Hematopoietic multipotent progenitor cell treated with erythropoietin and hydrocortisone succinate and interleukin-3 and kit ligand, for 8 days (in vitro differentiated cells): Measurements from ENCODE around the gene KMT2B.

Experiments used
- DNase-seq: peaks from one replicate; pipeline ENCODE4 v3.0.0-alpha.2; 2015

KMT2B gene

GRCh38 chr19:35742121-35742724 lies 24.4 kb downstream of the KMT2B start, which contains the start of gene IGFLR1:
IGFLR1 (minus strand) TSS chr19:35742452; CDS start chr19:35741180, 1,272 bp downstream.
- DNase-seq = peak; percentile 30

- DNase-seq = no peak
These were observed 26.0 kb downstream of the KMT2B start for GRCh38 chr19:35743640-35744429.

- peak; percentile 98 for DNase-seq
These were observed 26.9 kb downstream of the KMT2B start for GRCh38 chr19:35744430-35745327.

- DNase-seq = peak; percentile 100
These were observed 27.7 kb downstream of the KMT2B start, which contains the start of the genes PSENEN and U2AF1L4 for GRCh38 chr19:35745328-35746086. PSENEN (plus strand) TSS chr19:35745651; CDS start chr19:35745931, 280 bp downstream. U2AF1L4 (minus strand) TSS chr19:35745418; CDS start chr19:35745391, 27 bp downstream.

GRCh38 chr19:35746087-35746462 lies 28.3 kb downstream of the KMT2B start:
- DNase-seq = no peak

GRCh38 chr19:35746531-35746930 lies 28.7 kb downstream of the KMT2B start:
- no peak for DNase-seq

GRCh38 chr19:35748106-35749020 lies 30.6 kb downstream of the KMT2B start, which contains the start of gene LIN37:
LIN37 (plus strand) TSS chr19:35748576; CDS start chr19:35748725, 149 bp downstream.
- DNase-seq = peak; percentile 100

- no peak for DNase-seq
These were observed 32.4 kb downstream of the KMT2B start for GRCh38 chr19:35750167-35750566.

- DNase-seq = no peak
These were observed 34.3 kb downstream of the KMT2B start for GRCh38 chr19:35751839-35752745.

- no peak for DNase-seq
These were observed 35.0 kb downstream of the KMT2B start for GRCh38 chr19:35752746-35753350.

- DNase-seq = no peak
These were observed 36.0 kb downstream of the KMT2B start for GRCh38 chr19:35753634-35754369.

GRCh38 chr19:35754370-35755130 lies 36.7 kb downstream of the KMT2B start:
- no peak for DNase-seq

GRCh38 chr19:35755131-35755549 lies 37.3 kb downstream of the KMT2B start:
- DNase-seq = no peak

- peak; percentile 50 for DNase-seq
These were observed 38.0 kb downstream of the KMT2B start for GRCh38 chr19:35755550-35756376.

- peak; percentile 21 for DNase-seq
These were observed 38.8 kb downstream of the KMT2B start, which contains the start of gene HSPB6 for GRCh38 chr19:35756377-35757230. HSPB6 (minus strand) TSS chr19:35757029; CDS start chr19:35757008, 21 bp downstream.

GRCh38 chr19:35757231-35757748 lies 39.5 kb downstream of the KMT2B start:
- no peak for DNase-seq
